SK-N-SH treated with all-trans-retinoic acid at 6 μM for 48 hours (cell line): Measurements from ENCODE around the gene ACAP2.

ENCODE experiments used
- CSDC2 ChIP-seq: fragments of 250-450 bp; sonication (Bioruptor Pico); IDR thresholded peaks from 2 replicates; pipeline ENCODE4 v1.5.0; 2020; ENCODE audit warnings: mild to moderate bottlenecking, moderate library complexity
- PPARA ChIP-seq: fragments of 250-450 bp; sonication (Bioruptor Pico); IDR thresholded peaks from 2 replicates; pipeline ENCODE4 v1.5.0; 2020; ENCODE audit warnings: mild to moderate bottlenecking, borderline replicate concordance
- RARB ChIP-seq: fragments of 250-450 bp; sonication (Bioruptor Pico); IDR thresholded peaks from 2 replicates; pipeline ENCODE4 v1.8.0; 2021; ENCODE audit warnings: mild to moderate bottlenecking, moderate library complexity
- TOX ChIP-seq: fragments of 250-450 bp; sonication (Bioruptor Pico); IDR thresholded peaks from 2 replicates; pipeline ENCODE4 v1.8.0; 2021; ENCODE audit warnings: mild to moderate bottlenecking, moderate library complexity, borderline replicate concordance
- ZC3H10 ChIP-seq: fragments of 250-450 bp; sonication (Bioruptor Pico); IDR thresholded peaks from 2 replicates; pipeline ENCODE4 v1.5.1; 2021; ENCODE audit warnings: mild to moderate bottlenecking, moderate library complexity
- ZFP3 ChIP-seq: fragments of 250-450 bp; sonication (Bioruptor Pico); IDR thresholded peaks from 2 replicates; pipeline ENCODE4 v1.5.0; 2020; ENCODE audit warnings: mild to moderate bottlenecking, moderate library complexity
- ZFP30 ChIP-seq: fragments of 450-650 bp; formaldehyde crosslinking; IDR thresholded peaks from 2 replicates; pipeline ENCODE4 v1.5.0; 2022; ENCODE audit warnings: mild to moderate bottlenecking, moderate library complexity
- ZNF70 ChIP-seq: fragments of 450-650 bp; formaldehyde crosslinking; IDR thresholded peaks from 2 replicates; pipeline ENCODE4 v1.5.0; 2020; ENCODE audit warnings: mild to moderate bottlenecking, moderate library complexity
- TF ChIP-seq, protein P1 (sequence below): fragments of 250-450 bp; sonication (Bioruptor Pico); IDR thresholded peaks from 2 replicates; pipeline ENCODE4 v1.5.0; 2020; ENCODE audit warnings: mild to moderate bottlenecking, moderate library complexity
- TF ChIP-seq, protein P2 (sequence below): fragments of 250-450 bp; sonication (Bioruptor Pico); IDR thresholded peaks from 2 replicates; pipeline ENCODE4 v1.8.0; 2020; ENCODE audit warnings: mild to moderate bottlenecking, moderate library complexity, borderline replicate concordance

DNA sequence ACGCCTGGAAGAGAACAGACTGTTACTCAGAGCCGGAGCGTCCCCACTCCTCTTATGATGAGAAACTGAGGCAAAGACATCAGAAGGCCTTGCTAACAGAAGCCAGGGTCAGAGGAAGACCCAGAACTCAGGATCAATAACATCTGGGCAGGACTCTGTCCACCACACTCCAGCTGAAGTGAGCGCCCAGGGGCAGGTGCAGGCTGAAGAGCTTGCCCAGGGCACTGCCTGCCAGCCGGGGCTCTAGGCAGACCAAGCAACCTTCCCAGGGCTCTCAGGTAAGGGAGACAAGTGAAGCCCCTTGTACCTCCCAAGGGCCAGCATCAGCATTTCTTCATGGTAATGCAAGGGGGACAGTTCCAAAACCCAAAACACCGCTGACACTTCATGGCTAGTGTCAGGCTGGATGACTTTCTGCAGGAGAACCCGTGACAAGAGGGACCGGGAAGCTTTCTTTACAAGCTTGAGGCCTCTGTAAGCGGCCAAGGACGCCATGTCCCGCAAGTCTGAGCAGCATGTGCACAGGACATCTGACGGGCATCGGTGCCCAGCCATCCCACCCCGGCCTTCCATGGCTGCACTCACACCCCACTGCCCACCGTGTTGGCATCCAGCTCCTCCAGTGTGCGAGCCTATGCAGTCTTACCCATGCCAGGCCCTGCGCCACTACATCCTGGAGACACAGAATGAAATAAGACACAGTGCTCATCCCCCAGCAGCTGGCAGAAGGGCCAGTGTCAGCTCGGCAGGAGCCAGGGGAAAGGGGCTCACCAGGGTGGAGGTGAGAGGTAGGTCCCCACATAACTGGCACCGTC lies 186.0 kb downstream of the ACAP2 start:
- TF ChIP-seq CSDC2, result no peak
- no peak for TF ChIP-seq ZC3H10 (CRISPR knock-in tag)
- TF ChIP-seq ZFP3 (CRISPR knock-in tag), result no peak
- no peak for TF ChIP-seq PPARA (CRISPR knock-in tag)
- TF ChIP-seq, protein P1, sequence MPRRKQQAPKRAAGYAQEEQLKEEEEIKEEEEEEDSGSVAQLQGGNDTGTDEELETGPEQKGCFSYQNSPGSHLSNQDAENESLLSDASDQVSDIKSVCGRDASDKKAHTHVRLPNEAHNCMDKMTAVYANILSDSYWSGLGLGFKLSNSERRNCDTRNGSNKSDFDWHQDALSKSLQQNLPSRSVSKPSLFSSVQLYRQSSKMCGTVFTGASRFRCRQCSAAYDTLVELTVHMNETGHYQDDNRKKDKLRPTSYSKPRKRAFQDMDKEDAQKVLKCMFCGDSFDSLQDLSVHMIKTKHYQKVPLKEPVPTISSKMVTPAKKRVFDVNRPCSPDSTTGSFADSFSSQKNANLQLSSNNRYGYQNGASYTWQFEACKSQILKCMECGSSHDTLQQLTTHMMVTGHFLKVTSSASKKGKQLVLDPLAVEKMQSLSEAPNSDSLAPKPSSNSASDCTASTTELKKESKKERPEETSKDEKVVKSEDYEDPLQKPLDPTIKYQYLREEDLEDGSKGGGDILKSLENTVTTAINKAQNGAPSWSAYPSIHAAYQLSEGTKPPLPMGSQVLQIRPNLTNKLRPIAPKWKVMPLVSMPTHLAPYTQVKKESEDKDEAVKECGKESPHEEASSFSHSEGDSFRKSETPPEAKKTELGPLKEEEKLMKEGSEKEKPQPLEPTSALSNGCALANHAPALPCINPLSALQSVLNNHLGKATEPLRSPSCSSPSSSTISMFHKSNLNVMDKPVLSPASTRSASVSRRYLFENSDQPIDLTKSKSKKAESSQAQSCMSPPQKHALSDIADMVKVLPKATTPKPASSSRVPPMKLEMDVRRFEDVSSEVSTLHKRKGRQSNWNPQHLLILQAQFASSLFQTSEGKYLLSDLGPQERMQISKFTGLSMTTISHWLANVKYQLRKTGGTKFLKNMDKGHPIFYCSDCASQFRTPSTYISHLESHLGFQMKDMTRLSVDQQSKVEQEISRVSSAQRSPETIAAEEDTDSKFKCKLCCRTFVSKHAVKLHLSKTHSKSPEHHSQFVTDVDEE (CRISPR knock-in tag), result no peak
- TF ChIP-seq ZFP30 (CRISPR knock-in tag), result no peak
- TF ChIP-seq ZNF70 (CRISPR knock-in tag), result no peak
- TF ChIP-seq TOX, result no peak
- TF ChIP-seq, protein P2, sequence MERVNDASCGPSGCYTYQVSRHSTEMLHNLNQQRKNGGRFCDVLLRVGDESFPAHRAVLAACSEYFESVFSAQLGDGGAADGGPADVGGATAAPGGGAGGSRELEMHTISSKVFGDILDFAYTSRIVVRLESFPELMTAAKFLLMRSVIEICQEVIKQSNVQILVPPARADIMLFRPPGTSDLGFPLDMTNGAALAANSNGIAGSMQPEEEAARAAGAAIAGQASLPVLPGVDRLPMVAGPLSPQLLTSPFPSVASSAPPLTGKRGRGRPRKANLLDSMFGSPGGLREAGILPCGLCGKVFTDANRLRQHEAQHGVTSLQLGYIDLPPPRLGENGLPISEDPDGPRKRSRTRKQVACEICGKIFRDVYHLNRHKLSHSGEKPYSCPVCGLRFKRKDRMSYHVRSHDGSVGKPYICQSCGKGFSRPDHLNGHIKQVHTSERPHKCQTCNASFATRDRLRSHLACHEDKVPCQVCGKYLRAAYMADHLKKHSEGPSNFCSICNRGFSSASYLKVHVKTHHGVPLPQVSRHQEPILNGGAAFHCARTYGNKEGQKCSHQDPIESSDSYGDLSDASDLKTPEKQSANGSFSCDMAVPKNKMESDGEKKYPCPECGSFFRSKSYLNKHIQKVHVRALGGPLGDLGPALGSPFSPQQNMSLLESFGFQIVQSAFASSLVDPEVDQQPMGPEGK (CRISPR knock-in tag), result no peak
- no peak for TF ChIP-seq RARB
